HG03108 (cell line): ENCODE results near the gene RERE.

Source experiments
- ATAC-seq: cut with Tn5 transposase; IDR thresholded peaks from one replicate; pipeline ENCODE4 v1.9.1; 2021; ENCODE audit warnings: moderate library complexity; ENCODE audit not compliant: unreplicated experiment

The RERE gene

GRCh38 chr1:8419172-8419571, 398.3 kb downstream of the RERE start:
- no peak for ATAC-seq

GRCh38 chr1:8418301-8418700, 399.1 kb downstream of the RERE start:
- no peak for ATAC-seq

GRCh38 chr1:8417625-8418024, 399.8 kb downstream of the RERE start:
- no peak for ATAC-seq

- no peak for ATAC-seq
Observed at GRCh38 chr1:8416881-8417280, 400.6 kb downstream of the RERE start.

- no peak for ATAC-seq
Observed at GRCh38 chr1:8415526-8416278, 401.7 kb downstream of the RERE start.

GRCh38 chr1:8412183-8412831, 405.1 kb downstream of the RERE start:
- ATAC-seq: no peak

GRCh38 chr1:8411803-8412182, 405.6 kb downstream of the RERE start:
- ATAC-seq: no peak

- no peak for ATAC-seq
Observed at GRCh38 chr1:8410791-8411190, 406.6 kb downstream of the RERE start.

- no peak for ATAC-seq
Observed at GRCh38 chr1:8409606-8410005, 407.8 kb downstream of the RERE start.

- ATAC-seq: no peak
Observed at GRCh38 chr1:8409106-8409505, 408.3 kb downstream of the RERE start.

- ATAC-seq: no peak
Observed at GRCh38 chr1:8408151-8408839, 409.1 kb downstream of the RERE start.

GRCh38 chr1:8407652-8408051, 409.8 kb downstream of the RERE start:
- ATAC-seq: no peak

- no peak for ATAC-seq
Observed at GRCh38 chr1:8406960-8407359, 410.5 kb downstream of the RERE start.

- ATAC-seq: no peak
Observed at GRCh38 chr1:8406011-8406410, 411.4 kb downstream of the RERE start.

GRCh38 chr1:8404460-8405370, 412.7 kb downstream of the RERE start:
- no peak for ATAC-seq

- ATAC-seq: no peak
Observed at GRCh38 chr1:8402109-8402710, 415.2 kb downstream of the RERE start.

- no peak for ATAC-seq
Observed at GRCh38 chr1:8398677-8399076, 418.8 kb downstream of the RERE start.

- no peak for ATAC-seq
Observed at GRCh38 chr1:8398086-8398485, 419.4 kb downstream of the RERE start.

GRCh38 chr1:8397511-8397910, 419.9 kb downstream of the RERE start:
- ATAC-seq: peak; percentile 54

- peak; percentile 27 for ATAC-seq
Observed at GRCh38 chr1:8396786-8397406, 420.5 kb downstream of the RERE start.
